ENCODE data around the gene ELOVL3. TPM values are rescaled to one million over a fixed set of nuclear protein-coding genes. Genes with fewer than 3 reads are reported as not detected.

Gene ELOVL3
- total and polyA plus RNA-seq, 4 donors: 0.54 to 1.4 (median 1.1) TPM

DNA sequence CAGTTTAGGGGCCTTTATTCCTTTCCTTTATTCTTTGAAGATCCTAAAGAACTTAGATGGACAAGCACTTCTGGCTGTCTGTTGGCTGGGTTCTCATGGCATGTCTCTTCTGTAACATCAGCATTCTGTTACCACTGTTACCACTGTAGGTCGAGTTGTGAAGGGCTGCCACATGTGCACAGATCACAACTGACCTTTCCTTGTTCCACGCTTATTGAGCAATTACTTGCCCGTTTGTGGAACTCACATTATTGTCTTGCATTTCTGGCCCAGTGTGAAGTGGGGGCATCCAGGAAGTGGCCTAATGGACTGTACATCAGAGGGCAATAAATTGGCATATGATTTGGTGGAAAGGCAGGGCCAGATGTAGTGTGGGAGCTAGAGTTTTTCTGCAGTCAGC, 42.9 kb downstream of the ELOVL3 start:
- 23 to 40% methylated on average over 3 of the region's 3 CpGs for WGBS, 2 donors
- Histone ChIP-seq H3K27me3 (ENCODE audit: control insufficient read depth in 3 of 3, insufficient read depth in 3 of 3, low read length in 2 of 3) (no peaks in the 10 kb centered on the region), H3K36me3 (ENCODE audit: control insufficient read depth in 4 of 4, insufficient read depth in 4 of 4, low read length in 4 of 4) (peaks cover 0 to 4% (median 0%) of the 10 kb centered on the region in 4 donors), H3K27ac (ENCODE audit: low read depth in 1 of 2, low read length in 1 of 2) (peak overlapping the region in 1 of 2 donors; percentile 49), H3K4me3 (no peak overlapping the region), H3K4me1 (ENCODE audit: control insufficient read depth in 5 of 5, insufficient read depth in 5 of 5, low read length in 5 of 5) (peaks cover 4 to 36% (median 20%) of the 10 kb centered on the region in 5 donors), H3K9me3 (ENCODE audit: control insufficient read depth in 4 of 4, insufficient read depth in 3 of 4, low read length in 3 of 4) (no peaks in the 10 kb centered on the region), H3K9ac (ENCODE audit: insufficient read depth in 1 of 2, low read length in 2 of 2) (no peak overlapping the region)
- ATAC-seq (ENCODE audit: insufficient read depth, low FRiP score) (no peak), DNase-seq (peak in 1 of 3 donors; percentile 43)
- TF ChIP-seq, protein P1, sequence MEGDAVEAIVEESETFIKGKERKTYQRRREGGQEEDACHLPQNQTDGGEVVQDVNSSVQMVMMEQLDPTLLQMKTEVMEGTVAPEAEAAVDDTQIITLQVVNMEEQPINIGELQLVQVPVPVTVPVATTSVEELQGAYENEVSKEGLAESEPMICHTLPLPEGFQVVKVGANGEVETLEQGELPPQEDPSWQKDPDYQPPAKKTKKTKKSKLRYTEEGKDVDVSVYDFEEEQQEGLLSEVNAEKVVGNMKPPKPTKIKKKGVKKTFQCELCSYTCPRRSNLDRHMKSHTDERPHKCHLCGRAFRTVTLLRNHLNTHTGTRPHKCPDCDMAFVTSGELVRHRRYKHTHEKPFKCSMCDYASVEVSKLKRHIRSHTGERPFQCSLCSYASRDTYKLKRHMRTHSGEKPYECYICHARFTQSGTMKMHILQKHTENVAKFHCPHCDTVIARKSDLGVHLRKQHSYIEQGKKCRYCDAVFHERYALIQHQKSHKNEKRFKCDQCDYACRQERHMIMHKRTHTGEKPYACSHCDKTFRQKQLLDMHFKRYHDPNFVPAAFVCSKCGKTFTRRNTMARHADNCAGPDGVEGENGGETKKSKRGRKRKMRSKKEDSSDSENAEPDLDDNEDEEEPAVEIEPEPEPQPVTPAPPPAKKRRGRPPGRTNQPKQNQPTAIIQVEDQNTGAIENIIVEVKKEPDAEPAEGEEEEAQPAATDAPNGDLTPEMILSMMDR (IDR thresholded peaks at IDR 0.05; ENCODE audit: control extremely low read depth, extremely low read depth): no peak

GRCh38 chr10:102274062-102274461, 48.0 kb downstream of the ELOVL3 start:
- DNase-seq (no peak), ATAC-seq (ENCODE audit: insufficient read depth, low FRiP score) (no peak)
- Histone ChIP-seq H3K36me3 (ENCODE audit: control insufficient read depth in 4 of 4, insufficient read depth in 4 of 4, low read length in 4 of 4) (peaks cover 0 to 1% (median 0%) of the 10 kb centered on the region in 4 donors), H3K9ac (ENCODE audit: insufficient read depth in 1 of 2, low read length in 2 of 2) (no peak overlapping the region), H3K27ac (ENCODE audit: low read depth in 1 of 2, low read length in 1 of 2) (no peak overlapping the region), H3K9me3 (ENCODE audit: control insufficient read depth in 4 of 4, insufficient read depth in 3 of 4, low read length in 3 of 4) (no peaks in the 10 kb centered on the region), H3K4me3 (no peak overlapping the region), H3K4me1 (ENCODE audit: control insufficient read depth in 5 of 5, insufficient read depth in 5 of 5, low read length in 5 of 5) (peaks cover 0 to 31% (median 3%) of the 10 kb centered on the region in 5 donors), H3K27me3 (ENCODE audit: control insufficient read depth in 3 of 3, insufficient read depth in 3 of 3, low read length in 2 of 3) (no peaks in the 10 kb centered on the region)
- TF ChIP-seq, protein P1 (IDR thresholded peaks at IDR 0.05; ENCODE audit: control extremely low read depth, extremely low read depth): no peak
- 44 to 46% methylated on average over 1 of the region's 1 CpG for WGBS, 2 donors

GRCh38 chr10:102275343-102275742, 49.2 kb downstream of the ELOVL3 start:
- WGBS, 2 donors: 89 to 97% methylated on average over 2 of the region's 2 CpGs
- Histone ChIP-seq H3K9ac (ENCODE audit: insufficient read depth in 1 of 2, low read length in 2 of 2) (no peak overlapping the region), H3K4me1 (ENCODE audit: control insufficient read depth in 5 of 5, insufficient read depth in 5 of 5, low read length in 5 of 5) (peaks cover 0 to 38% (median 4%) of the 10 kb centered on the region in 5 donors)

More at GRCh38 chr10:102275343-102275742, 49.2 kb downstream of the ELOVL3 start:
- Histone ChIP-seq H3K9me3 (ENCODE audit: control insufficient read depth in 4 of 4, insufficient read depth in 3 of 4, low read length in 3 of 4) (no peaks in the 10 kb centered on the region), H3K4me3 (no peak overlapping the region), H3K27ac (ENCODE audit: low read depth in 1 of 2, low read length in 1 of 2) (no peak overlapping the region), H3K27me3 (ENCODE audit: control insufficient read depth in 3 of 3, insufficient read depth in 3 of 3, low read length in 2 of 3) (no peaks in the 10 kb centered on the region), H3K36me3 (ENCODE audit: control insufficient read depth in 4 of 4, insufficient read depth in 4 of 4, low read length in 4 of 4) (peaks cover 0 to 1% (median 0%) of the 10 kb centered on the region in 4 donors)
- ATAC-seq (ENCODE audit: insufficient read depth, low FRiP score): no peak
- no peak for DNase-seq
- TF ChIP-seq, protein P1 (IDR thresholded peaks at IDR 0.05; ENCODE audit: control extremely low read depth, extremely low read depth): no peak

Data from lung (tissue), 12 donors.